Type B pancreatic cell (in vitro differentiated cells): ENCODE measurements around the gene LYRM7. TPM values are rescaled to one million over a fixed set of nuclear protein-coding genes. Genes with fewer than 3 reads are reported as not detected.

ENCODE experiments used
- DNase-seq: peaks from one replicate; pipeline ENCODE4 v3.0.0; 2021; ENCODE audit warnings: mixed read lengths; ENCODE audit not compliant: unreplicated experiment; ENCODE audit errors: extremely low spot score
- H3K27ac Mint-ChIP-seq: 2 replicates; pipeline ENCODE4 v1.8.0; 2021; ENCODE audit warnings: mild to moderate bottlenecking, mixed read lengths
- H3K27me3 Mint-ChIP-seq: 2 replicates; pipeline ENCODE4 v1.8.0; 2021; ENCODE audit warnings: mixed read lengths
- H3K36me3 Mint-ChIP-seq: 2 replicates; pipeline ENCODE4 v1.8.0; 2021; ENCODE audit warnings: mixed read lengths
- H3K4me1 Mint-ChIP-seq: one replicate; pipeline ENCODE4 v1.8.0; 2021; ENCODE audit warnings: mixed read lengths; ENCODE audit not compliant: unreplicated experiment
- H3K4me3 Mint-ChIP-seq: 2 replicates; pipeline ENCODE4 v1.8.0; 2021; ENCODE audit warnings: mild to moderate bottlenecking, mixed read lengths
- H3K9me3 Mint-ChIP-seq: 2 replicates; pipeline ENCODE4 v1.8.0; 2021; ENCODE audit warnings: mixed read lengths
- CTCF ChIP-seq: fragments of 200-600 bp; sonication (generic); conservative IDR thresholded peaks from 2 replicates; pipeline ENCODE4 v1.5.0; 2021; ENCODE audit warnings: antibody characterized with exemption, mild to moderate bottlenecking
- total RNA-seq: library from RNA; stranded (reverse); gene quantifications from 2 replicates; pipeline ENCODE4 v1.2.1, GENCODE V29; 2021; ENCODE audit warnings: low replicate concordance

LYRM7 gene
- total RNA-seq, 1 donor from 2014 or later, result 9.3 TPM

DNA sequence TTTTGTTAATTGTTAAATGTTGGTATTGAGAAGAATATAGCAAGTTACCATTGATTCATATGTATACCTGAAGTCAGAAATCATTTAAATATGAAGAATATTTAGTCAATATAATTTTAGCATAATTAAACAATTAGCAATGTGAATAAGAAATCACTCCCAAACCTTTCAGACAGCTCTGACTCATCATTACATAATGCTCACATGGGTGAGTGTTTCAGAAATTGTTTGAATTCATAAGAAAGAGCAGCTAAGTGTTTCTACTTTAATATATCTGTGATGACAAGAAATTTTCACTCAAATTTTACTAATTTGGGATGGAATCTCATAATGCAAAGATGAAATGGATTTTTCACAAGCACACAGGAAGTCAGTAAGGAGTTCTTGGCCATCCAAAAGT lies 51.1 kb downstream of the LYRM7 start:
- Mint-ChIP-seq H3K4me3 (no peak overlapping the region), H3K4me1 (no peaks in the 10 kb centered on the region), H3K27ac (no peak overlapping the region), H3K9me3 (no peaks in the 10 kb centered on the region), H3K36me3 (no peaks in the 10 kb centered on the region), H3K27me3 (no peaks in the 10 kb centered on the region)
- TF ChIP-seq CTCF, result no peak
- DNase-seq, result no peak

DNA sequence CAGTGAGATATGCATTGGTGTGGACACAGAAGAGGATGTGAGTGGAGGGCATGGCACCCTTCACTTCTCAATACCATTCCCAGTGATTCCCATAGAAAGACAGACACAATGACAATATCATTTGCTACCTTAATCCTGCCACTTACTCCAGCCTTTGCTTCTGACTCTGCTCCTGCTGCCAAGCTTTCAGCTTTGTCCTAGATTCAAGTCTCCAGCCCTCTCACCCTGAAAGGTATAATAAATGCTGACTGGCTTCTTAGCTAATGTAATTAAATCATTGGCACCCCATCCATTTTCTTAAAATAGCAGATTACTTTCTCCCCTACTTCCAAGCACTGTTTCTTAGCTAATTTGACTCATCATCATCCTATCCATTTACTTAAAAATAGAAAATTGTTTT lies 52.0 kb downstream of the LYRM7 start:
- Mint-ChIP-seq H3K4me1 (no peaks in the 10 kb centered on the region), H3K4me3 (no peak overlapping the region), H3K27me3 (no peaks in the 10 kb centered on the region), H3K9me3 (no peaks in the 10 kb centered on the region), H3K36me3 (no peaks in the 10 kb centered on the region), H3K27ac (no peak overlapping the region)
- TF ChIP-seq CTCF, result no peak
- DNase-seq, result no peak

DNA sequence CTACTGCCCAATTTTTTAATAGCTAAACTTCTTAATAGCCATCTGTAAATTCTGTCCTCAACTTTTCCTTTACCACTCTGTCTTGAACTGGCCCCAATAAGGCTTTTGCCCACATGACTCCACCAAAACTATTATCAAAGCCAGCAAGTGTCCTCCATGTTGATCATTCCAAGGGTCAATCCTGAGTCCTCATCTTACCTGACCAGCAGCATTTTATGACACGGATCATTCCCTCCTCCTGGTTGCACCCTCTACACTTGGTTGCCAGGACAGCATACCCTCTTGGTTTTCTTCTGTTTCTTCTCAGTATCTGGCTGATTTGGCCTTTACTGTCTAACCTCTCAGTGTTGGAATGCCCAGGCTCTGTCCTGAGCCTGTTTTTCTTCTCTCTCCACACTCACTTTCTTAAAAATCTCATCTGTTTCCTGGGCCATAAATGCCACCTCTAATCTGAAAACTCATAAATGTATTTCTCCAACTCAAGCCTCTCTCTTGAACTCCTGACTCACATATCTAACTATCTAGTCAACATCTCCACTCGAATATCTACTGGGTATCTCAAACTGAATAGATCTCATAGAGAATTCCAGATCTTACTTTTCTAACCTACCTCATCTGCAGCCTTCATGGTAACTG lies 53.1 kb downstream of the LYRM7 start:
- Mint-ChIP-seq H3K27me3 (no peaks in the 10 kb centered on the region), H3K4me1 (no peaks in the 10 kb centered on the region), H3K27ac (no peak overlapping the region), H3K36me3 (no peaks in the 10 kb centered on the region), H3K9me3 (no peaks in the 10 kb centered on the region), H3K4me3 (no peak overlapping the region)
- DNase-seq, result no peak
- no peak for TF ChIP-seq CTCF

DNA sequence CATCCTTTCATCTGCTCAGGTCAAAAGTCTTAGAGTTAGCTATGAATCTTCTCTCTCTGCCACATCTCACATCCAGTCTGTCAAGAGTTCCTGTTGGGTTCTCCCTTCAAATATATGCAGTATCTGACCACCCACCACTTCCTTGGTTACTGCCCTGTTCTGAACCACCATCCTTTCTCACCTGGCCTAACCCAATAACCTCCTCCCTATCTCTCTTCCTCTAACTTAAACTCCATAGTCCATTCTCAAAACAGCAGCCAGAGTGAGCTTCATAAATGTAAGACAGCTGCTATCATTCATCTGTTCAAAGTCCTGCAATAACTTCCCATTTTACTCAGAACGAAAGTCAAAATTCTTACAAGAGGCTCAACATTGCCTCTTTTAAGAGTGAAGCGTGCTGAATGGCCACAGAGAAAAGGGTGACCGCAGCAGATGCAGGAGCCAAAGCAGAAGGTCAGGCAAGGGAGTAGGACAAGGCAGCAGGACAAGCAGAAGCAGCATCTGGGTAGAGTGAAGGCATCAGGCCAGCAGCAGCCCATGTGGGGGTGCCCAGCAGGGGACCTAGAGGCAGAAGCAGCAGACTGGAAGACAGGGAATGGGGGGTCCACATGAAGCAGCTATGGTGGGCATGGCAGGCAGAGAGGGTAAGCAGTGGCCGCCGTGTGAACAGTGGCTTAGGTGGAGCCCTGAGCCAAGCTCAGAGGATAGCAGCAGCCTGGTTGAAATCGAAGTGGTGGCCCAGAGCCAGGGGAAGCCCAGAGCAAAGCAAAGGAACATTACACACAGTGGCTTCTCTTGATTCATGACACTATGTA lies 53.9 kb downstream of the LYRM7 start:
- no peaks in the 10 kb centered on the region for H3K36me3 Mint-ChIP-seq
- H3K4me3 Mint-ChIP-seq, result no peak overlapping the region
- TF ChIP-seq CTCF, result no peak
- H3K27ac Mint-ChIP-seq, result no peak overlapping the region
- DNase-seq, result no peak
- no peaks in the 10 kb centered on the region for H3K27me3 Mint-ChIP-seq
- H3K9me3 Mint-ChIP-seq, result no peaks in the 10 kb centered on the region
- H3K4me1 Mint-ChIP-seq, result no peaks in the 10 kb centered on the region

GRCh38 chr5:131225282-131225974 lies 54.7 kb downstream of the LYRM7 start:
- no peaks in the 10 kb centered on the region for H3K36me3 Mint-ChIP-seq
- H3K27me3 Mint-ChIP-seq, result no peaks in the 10 kb centered on the region
- H3K9me3 Mint-ChIP-seq, result no peaks in the 10 kb centered on the region
- TF ChIP-seq CTCF, result no peak
- DNase-seq, result no peak
- H3K4me1 Mint-ChIP-seq, result no peaks in the 10 kb centered on the region
- H3K27ac Mint-ChIP-seq, result no peak overlapping the region
- no peak overlapping the region for H3K4me3 Mint-ChIP-seq
